ENCODE measurements around the gene ECM2. TPM values are rescaled to one million over a fixed set of nuclear protein-coding genes. Genes with fewer than 3 reads are reported as not detected.

Gene ECM2
- total RNA-seq, 4 donors from 2014 or later, result 3.1 to 6.1 (median 4.3) TPM

DNA sequence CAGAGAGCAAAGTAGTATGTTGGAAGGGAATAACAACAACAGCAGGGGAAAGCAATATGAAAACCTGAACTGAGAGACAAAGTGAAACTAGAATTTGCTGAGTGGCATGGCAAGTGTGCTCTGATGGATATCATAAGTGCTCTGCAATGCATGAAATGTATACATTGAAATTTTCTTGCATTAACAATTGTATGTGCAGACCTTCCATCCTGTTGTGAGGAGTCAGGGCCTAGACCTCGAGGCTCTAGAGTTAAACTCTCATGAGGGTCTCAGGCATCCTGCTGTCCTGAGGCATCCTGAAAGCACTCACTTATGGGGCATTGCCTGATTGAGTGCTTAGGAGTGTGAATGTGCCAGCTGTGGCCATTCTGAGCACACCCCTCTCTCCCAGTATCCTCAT, 1.1 kb downstream of the ECM2 start:
- peaks cover 4% of the 10 kb centered on the region for H3K9me3 ChIP-seq
- H3K27ac ChIP-seq, result no peak overlapping the region
- no peak for DNase-seq (ENCODE audit: low spot score in 2 of 2)
- peaks cover 27% of the 10 kb centered on the region for H3K4me1 ChIP-seq
- no peaks in the 10 kb centered on the region for H3K36me3 ChIP-seq
- no peak for TF ChIP-seq POLR2AphosphoS5 (IDR thresholded peaks at IDR 0.05)
- no peak for TF ChIP-seq EP300 (IDR thresholded peaks at IDR 0.05)
- TF ChIP-seq, protein P1, sequence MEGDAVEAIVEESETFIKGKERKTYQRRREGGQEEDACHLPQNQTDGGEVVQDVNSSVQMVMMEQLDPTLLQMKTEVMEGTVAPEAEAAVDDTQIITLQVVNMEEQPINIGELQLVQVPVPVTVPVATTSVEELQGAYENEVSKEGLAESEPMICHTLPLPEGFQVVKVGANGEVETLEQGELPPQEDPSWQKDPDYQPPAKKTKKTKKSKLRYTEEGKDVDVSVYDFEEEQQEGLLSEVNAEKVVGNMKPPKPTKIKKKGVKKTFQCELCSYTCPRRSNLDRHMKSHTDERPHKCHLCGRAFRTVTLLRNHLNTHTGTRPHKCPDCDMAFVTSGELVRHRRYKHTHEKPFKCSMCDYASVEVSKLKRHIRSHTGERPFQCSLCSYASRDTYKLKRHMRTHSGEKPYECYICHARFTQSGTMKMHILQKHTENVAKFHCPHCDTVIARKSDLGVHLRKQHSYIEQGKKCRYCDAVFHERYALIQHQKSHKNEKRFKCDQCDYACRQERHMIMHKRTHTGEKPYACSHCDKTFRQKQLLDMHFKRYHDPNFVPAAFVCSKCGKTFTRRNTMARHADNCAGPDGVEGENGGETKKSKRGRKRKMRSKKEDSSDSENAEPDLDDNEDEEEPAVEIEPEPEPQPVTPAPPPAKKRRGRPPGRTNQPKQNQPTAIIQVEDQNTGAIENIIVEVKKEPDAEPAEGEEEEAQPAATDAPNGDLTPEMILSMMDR (IDR thresholded peaks at IDR 0.05), result no peak
- no peak for TF ChIP-seq POLR2A (IDR thresholded peaks at IDR 0.05)
- no peaks in the 10 kb centered on the region for H3K27me3 ChIP-seq
- peak overlapping the region; percentile 34 for H3K4me3 ChIP-seq
- 40% methylated on average over 1 of the region's 1 CpG for WGBS

DNA sequence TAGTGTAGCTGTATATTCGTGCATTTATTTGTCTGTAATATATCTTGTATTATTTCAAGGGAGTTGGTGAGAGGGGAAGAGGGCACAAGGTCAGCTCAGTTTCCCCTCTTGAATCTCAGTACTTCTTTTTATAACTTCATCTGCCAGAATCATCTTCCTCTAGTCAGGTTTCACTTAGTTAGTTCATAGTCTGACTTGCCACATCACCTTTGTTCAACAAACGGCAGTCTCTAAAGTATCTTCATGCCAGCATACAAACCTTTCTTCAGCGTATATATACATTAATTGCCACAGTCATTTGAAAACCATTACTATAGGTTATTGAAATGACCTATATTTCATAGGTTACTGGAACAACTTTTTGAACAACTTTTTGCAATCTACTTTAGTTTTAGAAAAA, 1.6 kb downstream of the ECM2 start:
- Histone ChIP-seq H3K4me3 (peak overlapping the region; percentile 34), H3K27ac (no peak overlapping the region), H3K36me3 (no peaks in the 10 kb centered on the region), H3K27me3 (no peaks in the 10 kb centered on the region), H3K4me1 (peaks cover 27% of the 10 kb centered on the region), H3K9me3 (peaks cover 4% of the 10 kb centered on the region)
- DNase-seq (ENCODE audit: low spot score in 2 of 2), result no peak
- TF ChIP-seq, protein P1 (IDR thresholded peaks at IDR 0.05), result no peak
- TF ChIP-seq POLR2A (IDR thresholded peaks at IDR 0.05), result no peak
- no peak for TF ChIP-seq POLR2AphosphoS5 (IDR thresholded peaks at IDR 0.05)
- TF ChIP-seq EP300 (IDR thresholded peaks at IDR 0.05), result no peak
- WGBS, result 82% methylated on average over 3 of the region's 3 CpGs

DNA sequence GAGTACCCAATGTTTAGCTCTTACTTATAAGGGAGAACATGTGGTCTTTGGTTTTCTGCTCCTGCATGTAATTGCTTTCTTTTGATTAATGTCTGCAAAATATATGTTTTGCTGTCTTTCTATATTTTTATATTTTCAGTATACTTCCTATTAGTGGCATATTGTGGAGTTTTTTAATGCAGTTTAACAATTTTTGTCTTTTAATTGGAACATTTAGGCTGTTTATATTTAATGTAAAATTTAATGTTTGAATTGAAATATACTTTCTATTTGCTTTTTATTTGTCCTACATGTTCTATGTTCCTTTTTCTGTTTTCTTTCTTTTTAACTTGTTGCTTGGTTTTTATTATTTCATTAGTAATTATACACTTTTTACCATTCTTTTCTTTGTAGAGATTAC, 4.9 kb downstream of the ECM2 start:
- no peaks in the 10 kb centered on the region for H3K36me3 ChIP-seq

DNA sequence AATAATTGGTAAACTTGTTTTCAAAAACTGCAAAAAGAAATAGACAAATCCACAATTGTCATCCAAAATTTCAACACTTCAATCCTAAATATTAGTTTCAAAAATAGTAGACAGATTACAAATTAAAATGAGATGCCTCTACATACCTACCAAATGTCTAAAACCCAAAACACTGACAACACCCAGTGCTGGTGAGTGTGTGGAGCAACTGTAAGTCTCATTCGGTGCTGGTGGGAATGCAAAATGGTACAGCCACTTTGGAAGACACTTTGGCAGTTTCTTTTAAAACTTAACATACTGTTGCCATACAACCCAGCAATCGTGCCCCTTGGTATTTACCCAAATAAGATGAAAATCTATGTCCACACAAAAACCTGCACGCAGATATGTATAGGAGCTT, 6.7 kb downstream of the ECM2 start:
- Histone ChIP-seq H3K36me3 (no peaks in the 10 kb centered on the region), H3K9me3 (peaks cover 4% of the 10 kb centered on the region), H3K27ac (no peak overlapping the region), H3K27me3 (no peaks in the 10 kb centered on the region), H3K4me1 (peaks cover 7% of the 10 kb centered on the region), H3K4me3 (no peak overlapping the region)
- no peak for DNase-seq (ENCODE audit: low spot score in 2 of 2)
- TF ChIP-seq, protein P1 (IDR thresholded peaks at IDR 0.05), result no peak
- TF ChIP-seq POLR2AphosphoS5 (IDR thresholded peaks at IDR 0.05) (no peak), POLR2A (IDR thresholded peaks at IDR 0.05) (no peak), EP300 (IDR thresholded peaks at IDR 0.05) (no peak)
- 95% methylated on average over 3 of the region's 3 CpGs for WGBS

More for the DNA sequence above, 4.9 kb downstream of the ECM2 start:
- TF ChIP-seq, protein P1 (IDR thresholded peaks at IDR 0.05), result no peak
- TF ChIP-seq POLR2AphosphoS5 (IDR thresholded peaks at IDR 0.05) (no peak), EP300 (IDR thresholded peaks at IDR 0.05) (no peak), POLR2A (IDR thresholded peaks at IDR 0.05) (no peak)
- Histone ChIP-seq H3K27ac (no peak overlapping the region), H3K9me3 (peaks cover 4% of the 10 kb centered on the region), H3K4me1 (peaks cover 14% of the 10 kb centered on the region), H3K27me3 (no peaks in the 10 kb centered on the region), H3K4me3 (no peak overlapping the region)
- no peak for DNase-seq (ENCODE audit: low spot score in 2 of 2)

DNA sequence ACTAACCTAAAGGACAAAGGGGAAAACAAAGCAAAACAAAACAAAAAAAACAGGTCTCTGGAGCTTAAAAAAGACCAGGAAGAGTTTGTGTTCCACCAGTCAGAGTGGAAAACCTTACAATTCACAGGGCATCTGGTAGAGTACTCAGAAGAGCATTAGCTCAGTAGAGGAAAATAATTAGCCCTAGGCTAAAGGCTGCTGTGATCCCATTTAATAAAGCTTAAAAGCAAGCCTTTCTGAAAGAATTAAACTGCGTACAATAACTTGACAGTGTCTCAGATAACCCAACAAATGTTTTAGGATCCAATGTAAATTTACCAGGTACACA, 7.3 kb downstream of the ECM2 start:
- H3K27ac ChIP-seq, result no peak overlapping the region
- H3K27me3 ChIP-seq, result no peaks in the 10 kb centered on the region
- WGBS, result 94% methylated on average over 1 of the region's 1 CpG
- H3K36me3 ChIP-seq, result no peaks in the 10 kb centered on the region
- H3K4me1 ChIP-seq, result peaks cover under 1% of the 10 kb centered on the region
- peaks cover 4% of the 10 kb centered on the region for H3K9me3 ChIP-seq
- TF ChIP-seq POLR2AphosphoS5 (IDR thresholded peaks at IDR 0.05), result no peak
- TF ChIP-seq, protein P1 (IDR thresholded peaks at IDR 0.05), result no peak
- TF ChIP-seq POLR2A (IDR thresholded peaks at IDR 0.05), result no peak
- TF ChIP-seq EP300 (IDR thresholded peaks at IDR 0.05), result no peak
- DNase-seq (ENCODE audit: low spot score in 2 of 2), result no peak
- H3K4me3 ChIP-seq, result no peak overlapping the region
